IPS DF 6.9 (cell line): Measurements from ENCODE around the gene RGS19.

Source experiments
- DNase-seq: peaks from one replicate; pipeline ENCODE4 v3.0.0-alpha.2; 2013; ENCODE audit warnings: low read depth, low spot score
- H3K27ac ChIP-seq: one replicate; pipeline ENCODE4 v1.5.1; 2013; ENCODE audit warnings: low read length, control low read depth
- H3K27me3 ChIP-seq: 2 replicates; pipeline ENCODE4 v1.6.1; 2013; ENCODE audit warnings: mild to moderate bottlenecking, low read length; ENCODE audit not compliant: control insufficient read depth, insufficient read depth
- H3K36me3 ChIP-seq: 2 replicates; pipeline ENCODE4 v1.6.1; 2013; ENCODE audit warnings: low read length; ENCODE audit not compliant: control insufficient read depth, insufficient read depth
- H3K4me1 ChIP-seq: 2 replicates; pipeline ENCODE4 v1.6.1; 2013; ENCODE audit warnings: low read length; ENCODE audit not compliant: control insufficient read depth, insufficient read depth
- H3K4me3 ChIP-seq: 2 replicates; pipeline ENCODE4 v1.5.1; 2013; ENCODE audit warnings: mild to moderate bottlenecking, low read length
- H3K9me3 ChIP-seq: 2 replicates; pipeline ENCODE4 v1.6.1; 2013; ENCODE audit warnings: low read length, inconsistent platforms; ENCODE audit not compliant: control insufficient read depth, insufficient read depth
- WGBS: extraction: QIAGEN DNeasy Blood & Tissue Kit; methylation state at CpG from one replicate; pipeline ENCODE4 v1.1.7; 2013; ENCODE audit warnings: mixed read lengths, missing lambda C conversion rate; ENCODE audit not compliant: insufficient read length, insufficient coverage; 5-methylcytosine and 5-hydroxymethylcytosine counted together

Gene RGS19

GRCh38 chr20:64106981-64107735 is 27.8 kb upstream of the RGS19 start, which contains the start of gene NPBWR2:
Gene NPBWR2, minus strand, starts transcription at chr20:64107565. Its CDS starts 734 bp downstream, at chr20:64106831.
- no peaks in the 10 kb centered on the region for H3K9me3 ChIP-seq
- DNase-seq = no peak
- peaks cover 2% of the 10 kb centered on the region; the same call in 1 of the 2 replicates for H3K4me1 ChIP-seq
- H3K36me3 ChIP-seq = no peaks in the 10 kb centered on the region
- no CpG with 5 or more reads among the region's 22 CpGs for WGBS
- no peak within 1 kb of the TSS for H3K27ac ChIP-seq
- H3K27me3 ChIP-seq = no peaks in the 10 kb centered on the region; the same call in 1 of the 2 replicates
- H3K4me3 ChIP-seq = no peak within 1 kb of the TSS

- no peak for DNase-seq
- Histone ChIP-seq H3K36me3 (no peaks in the 10 kb centered on the region), H3K27ac (no peak overlapping the region), H3K4me3 (no peak overlapping the region), H3K9me3 (no peaks in the 10 kb centered on the region), H3K27me3 (no peaks in the 10 kb centered on the region; the same call in 1 of the 2 replicates), H3K4me1 (peaks cover 4% of the 10 kb centered on the region; the same call in 1 of the 2 replicates)
- no CpG with 5 or more reads among the region's 28 CpGs for WGBS
Observed at GRCh38 chr20:64106435-64106961, 27.2 kb upstream of the RGS19 start.

GRCh38 chr20:64105846-64106434 is 26.6 kb upstream of the RGS19 start:
- H3K4me1 ChIP-seq = peaks cover 4% of the 10 kb centered on the region; the same call in 1 of the 2 replicates
- no CpG with 5 or more reads among the region's 39 CpGs for WGBS
- DNase-seq = no peak
- no peak overlapping the region for H3K27ac ChIP-seq
- no peak overlapping the region for H3K4me3 ChIP-seq
- no peaks in the 10 kb centered on the region for H3K36me3 ChIP-seq
- no peaks in the 10 kb centered on the region for H3K9me3 ChIP-seq
- no peaks in the 10 kb centered on the region; the same call in 1 of the 2 replicates for H3K27me3 ChIP-seq

- DNase-seq = no peak
- WGBS = no CpG with 5 or more reads among the region's 25 CpGs
Observed at GRCh38 chr20:64104667-64105451, 25.5 kb upstream of the RGS19 start.

GRCh38 chr20:64103871-64104666 is 24.8 kb upstream of the RGS19 start:
- Histone ChIP-seq H3K4me1 (peaks cover 4% of the 10 kb centered on the region; the same call in 1 of the 2 replicates), H3K36me3 (no peaks in the 10 kb centered on the region), H3K27me3 (no peaks in the 10 kb centered on the region; the same call in 1 of the 2 replicates), H3K4me3 (no peak overlapping the region), H3K9me3 (no peaks in the 10 kb centered on the region), H3K27ac (no peak overlapping the region)
- DNase-seq = no peak
- no CpG with 5 or more reads among the region's 20 CpGs for WGBS

More at GRCh38 chr20:64104667-64105451, 25.5 kb upstream of the RGS19 start:
- Histone ChIP-seq H3K27me3 (no peaks in the 10 kb centered on the region; the same call in 1 of the 2 replicates), H3K9me3 (no peaks in the 10 kb centered on the region), H3K4me3 (no peak overlapping the region), H3K27ac (no peak overlapping the region), H3K4me1 (peaks cover 4% of the 10 kb centered on the region; the same call in 1 of the 2 replicates), H3K36me3 (no peaks in the 10 kb centered on the region)

GRCh38 chr20:64102647-64103354 is 23.5 kb upstream of the RGS19 start:
- no peak for DNase-seq
- Histone ChIP-seq H3K4me1 (peaks cover 4% of the 10 kb centered on the region; the same call in 1 of the 2 replicates), H3K4me3 (peak overlapping the region; percentile 47; the same call in 1 of the 2 replicates), H3K27ac (no peak overlapping the region), H3K36me3 (no peaks in the 10 kb centered on the region), H3K27me3 (no peaks in the 10 kb centered on the region; the same call in 1 of the 2 replicates), H3K9me3 (no peaks in the 10 kb centered on the region)
- WGBS = no CpG with 5 or more reads among the region's 30 CpGs

GRCh38 chr20:64101731-64102621 is 22.7 kb upstream of the RGS19 start:
- WGBS = no CpG with 5 or more reads among the region's 64 CpGs
- DNase-seq = no peak

GRCh38 chr20:64100946-64101688 is 21.8 kb upstream of the RGS19 start:
- no peaks in the 10 kb centered on the region; the same call in 1 of the 2 replicates for H3K9me3 ChIP-seq
- WGBS = no CpG with 5 or more reads among the region's 9 CpGs
- no peak overlapping the region for H3K27ac ChIP-seq
- H3K36me3 ChIP-seq = no peaks in the 10 kb centered on the region
- H3K4me3 ChIP-seq = no peak overlapping the region
- peaks cover 4% of the 10 kb centered on the region; the same call in 1 of the 2 replicates for H3K4me1 ChIP-seq
- no peak for DNase-seq
- no peaks in the 10 kb centered on the region; the same call in 1 of the 2 replicates for H3K27me3 ChIP-seq

More at GRCh38 chr20:64101731-64102621, 22.7 kb upstream of the RGS19 start:
- H3K9me3 ChIP-seq = no peaks in the 10 kb centered on the region
- H3K36me3 ChIP-seq = no peaks in the 10 kb centered on the region
- peak overlapping the region; percentile 47 for H3K4me3 ChIP-seq
- H3K27ac ChIP-seq = no peak overlapping the region
- peaks cover 4% of the 10 kb centered on the region; the same call in 1 of the 2 replicates for H3K4me1 ChIP-seq
- no peaks in the 10 kb centered on the region; the same call in 1 of the 2 replicates for H3K27me3 ChIP-seq
